Left lung (tissue), 10 donors: ENCODE data around the gene PIM3. TPM values are rescaled to one million over a fixed set of nuclear protein-coding genes. Genes with fewer than 3 reads are reported as not detected.

Experiments
- ATAC-seq: fragments of 200-7000 bp; cut with Tn5 transposase; one replicate; pipeline ENCODE4 v1.9.1; 2020; ENCODE audit warnings: moderate library complexity
- DNase-seq, 4 donors: peaks; one replicate each; pipeline ENCODE4 v3.0.0-alpha.2; 2013 to 2020
- H3K27ac ChIP-seq, 2 donors: fragments of 200-600 bp; sonication (generic) in 1 of 2; one replicate each; pipeline versions ENCODE4 v1.5.0 to v1.8.0; 2020 to 2021
- H3K27me3 ChIP-seq, 2 donors: fragments of 200-600 bp; sonication (generic) in 1 of 2; one replicate each; pipeline versions ENCODE4 v1.5.0 to v1.8.0; 2020 to 2021
- H3K36me3 ChIP-seq, 2 donors: fragments of 200-600 bp; sonication (generic) in 1 of 2; one replicate each; pipeline versions ENCODE4 v1.5.0 to v1.8.0; 2020 to 2021
- H3K4me1 ChIP-seq, 2 donors: fragments of 200-600 bp; one replicate each; pipeline ENCODE4 v1.8.0; 2021
- H3K4me3 ChIP-seq, 2 donors: fragments of 200-600 bp; sonication (generic) in 1 of 2; one replicate each; pipeline versions ENCODE4 v1.5.0 to v1.8.0; 2020 to 2021; ENCODE audit warnings: mild to moderate bottlenecking in 1 of 2
- H3K9me3 ChIP-seq, 2 donors: fragments of 200-600 bp; sonication (generic) in 1 of 2; one replicate each; pipeline versions ENCODE4 v1.5.0 to v1.8.0; 2020 to 2021
- intact Hi-C, 2 donors: fragments of 100-400 bp; cut with DNase I; formaldehyde crosslinking; loops; one replicate each; pipeline versions ENCODE4 v1.11.2 to v1.14.2; 2022
- polyA plus RNA-seq, 6 donors: library from polyadenylated mRNA; unstranded; fragments of 120-200 nt; gene quantifications; one replicate each; pipeline ENCODE4 v1.2.1, GENCODE V29; 2013; ENCODE audit not compliant: insufficient read length in 6 of 6
- total RNA-seq, 2 donors: library from RNA; stranded (reverse); fragmentation: NEBNext Ultra II Directional; extraction: Animal tissue kit (Norgen Biotek cat#: 25700); gene quantifications; one replicate each; pipeline ENCODE4 v1.2.1, GENCODE V29; 2021
- TF ChIP-seq, protein P1 (sequence below), 2 donors: fragments of 200-600 bp; sonication (generic) in 1 of 2; IDR thresholded peaks; one replicate each; pipeline versions ENCODE4 v1.5.0 to v1.8.0; 2021; ENCODE audit warnings: antibody characterized with exemption in 2 of 2
- donor health status: DM: no; HTN: yes; CAD: no.
- donor health status: DM: no; HTN: no; CAD: no.

Gene PIM3
- total and polyA plus RNA-seq, 8 donors: 21.3 to 129 (median 32.1) TPM

DNA sequence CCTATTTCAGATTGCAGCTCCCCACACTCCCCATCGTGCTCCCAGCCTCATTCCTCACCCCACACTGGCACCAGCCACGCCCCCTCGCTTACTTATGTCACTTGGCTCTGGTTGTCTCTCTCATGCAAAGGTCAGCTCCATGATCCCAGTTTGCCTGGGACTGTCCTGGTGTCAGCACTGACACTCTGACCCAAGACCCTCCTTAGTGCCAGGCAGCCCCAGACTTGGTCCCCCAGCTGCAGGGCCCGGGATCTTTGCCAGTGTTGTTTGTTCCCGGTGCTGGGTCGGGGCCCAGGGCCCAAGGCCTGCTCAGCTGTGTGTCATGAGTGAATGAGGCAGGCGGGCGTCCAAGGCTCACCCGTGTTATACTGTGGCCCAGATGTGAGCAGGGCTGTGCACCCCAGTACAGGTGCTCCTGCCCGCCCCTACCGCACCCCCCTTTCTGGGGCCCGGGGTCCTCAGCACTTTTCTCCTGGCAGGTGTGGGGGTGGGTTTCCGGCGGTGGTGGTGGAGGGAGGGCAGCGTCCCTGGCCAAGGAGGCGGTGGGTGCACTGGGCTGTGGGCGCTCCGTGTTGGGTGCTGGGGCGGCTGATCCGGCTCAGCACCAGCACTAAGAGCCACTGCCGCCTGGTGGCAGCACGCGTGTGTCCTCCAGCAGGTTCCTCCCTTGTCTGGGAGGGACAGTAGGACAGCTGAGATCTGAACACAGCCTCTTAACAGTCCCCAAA is 32.5 kb downstream of the PIM3 start:
- DNase-seq: peak in 2 of 4 donors; percentile 69 to 93

DNA sequence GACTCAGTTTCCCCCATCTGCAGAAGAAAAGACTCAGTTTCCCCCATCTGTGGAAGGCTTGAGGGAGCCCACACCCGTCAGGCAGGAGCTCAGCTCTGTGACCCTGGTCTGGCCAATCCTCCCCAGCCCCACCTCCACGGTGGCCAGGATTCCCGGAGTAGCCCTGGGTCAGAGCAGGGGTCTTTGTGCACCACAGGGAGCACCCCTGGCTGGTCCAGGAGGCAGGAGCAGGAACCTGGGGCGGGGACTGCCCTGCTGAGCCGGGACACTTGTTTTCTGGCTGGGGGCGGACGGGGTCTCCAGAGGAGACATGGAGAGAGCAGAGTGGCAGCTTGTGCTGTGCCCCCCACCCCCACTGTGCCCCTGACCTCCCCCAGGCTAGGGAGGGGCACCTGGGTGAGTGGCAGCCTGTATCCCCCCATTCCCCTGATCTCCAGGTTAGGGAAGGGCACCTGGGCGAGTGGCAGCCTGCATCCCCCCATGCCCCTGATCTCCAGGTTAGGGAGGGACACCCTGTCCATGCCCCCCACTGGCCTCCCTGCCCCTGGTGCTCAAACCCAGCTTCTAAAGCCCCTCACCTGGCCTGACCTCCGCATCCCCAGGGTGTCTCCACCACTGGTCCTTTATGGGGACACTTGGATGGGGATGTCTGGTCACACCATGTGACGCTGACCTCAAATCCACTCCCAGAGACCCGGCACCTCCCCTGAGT is 33.2 kb downstream of the PIM3 start:
- TF ChIP-seq, protein P1, sequence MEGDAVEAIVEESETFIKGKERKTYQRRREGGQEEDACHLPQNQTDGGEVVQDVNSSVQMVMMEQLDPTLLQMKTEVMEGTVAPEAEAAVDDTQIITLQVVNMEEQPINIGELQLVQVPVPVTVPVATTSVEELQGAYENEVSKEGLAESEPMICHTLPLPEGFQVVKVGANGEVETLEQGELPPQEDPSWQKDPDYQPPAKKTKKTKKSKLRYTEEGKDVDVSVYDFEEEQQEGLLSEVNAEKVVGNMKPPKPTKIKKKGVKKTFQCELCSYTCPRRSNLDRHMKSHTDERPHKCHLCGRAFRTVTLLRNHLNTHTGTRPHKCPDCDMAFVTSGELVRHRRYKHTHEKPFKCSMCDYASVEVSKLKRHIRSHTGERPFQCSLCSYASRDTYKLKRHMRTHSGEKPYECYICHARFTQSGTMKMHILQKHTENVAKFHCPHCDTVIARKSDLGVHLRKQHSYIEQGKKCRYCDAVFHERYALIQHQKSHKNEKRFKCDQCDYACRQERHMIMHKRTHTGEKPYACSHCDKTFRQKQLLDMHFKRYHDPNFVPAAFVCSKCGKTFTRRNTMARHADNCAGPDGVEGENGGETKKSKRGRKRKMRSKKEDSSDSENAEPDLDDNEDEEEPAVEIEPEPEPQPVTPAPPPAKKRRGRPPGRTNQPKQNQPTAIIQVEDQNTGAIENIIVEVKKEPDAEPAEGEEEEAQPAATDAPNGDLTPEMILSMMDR (IDR thresholded peaks at IDR 0.05): no peak
- Histone ChIP-seq H3K27me3 (no peaks in the 10 kb centered on the region), H3K9me3 (peaks cover 0 to 10% of the 10 kb centered on the region in 2 donors), H3K4me3 (no peak overlapping the region), H3K36me3 (no peaks in the 10 kb centered on the region), H3K4me1 (peaks cover 0 to 9% of the 10 kb centered on the region in 2 donors), H3K27ac (no peak overlapping the region)
- ATAC-seq (no peak), DNase-seq (peak in 1 of 4 donors; percentile 64)
- intact Hi-C loops: no loop called here

More for the DNA sequence above, 32.5 kb downstream of the PIM3 start:
- H3K36me3 ChIP-seq: no peaks in the 10 kb centered on the region
- peaks cover 0 to 8% of the 10 kb centered on the region in 2 donors for H3K4me1 ChIP-seq
- no peak overlapping the region for H3K27ac ChIP-seq
- TF ChIP-seq, protein P1 (IDR thresholded peaks at IDR 0.05): peak; percentile 63 to 88
- no peaks in the 10 kb centered on the region for H3K27me3 ChIP-seq
- H3K4me3 ChIP-seq: no peak overlapping the region
- intact Hi-C loops: no loop called here
- peaks cover 0 to 10% of the 10 kb centered on the region in 2 donors for H3K9me3 ChIP-seq
- ATAC-seq: peak; percentile 93

DNA sequence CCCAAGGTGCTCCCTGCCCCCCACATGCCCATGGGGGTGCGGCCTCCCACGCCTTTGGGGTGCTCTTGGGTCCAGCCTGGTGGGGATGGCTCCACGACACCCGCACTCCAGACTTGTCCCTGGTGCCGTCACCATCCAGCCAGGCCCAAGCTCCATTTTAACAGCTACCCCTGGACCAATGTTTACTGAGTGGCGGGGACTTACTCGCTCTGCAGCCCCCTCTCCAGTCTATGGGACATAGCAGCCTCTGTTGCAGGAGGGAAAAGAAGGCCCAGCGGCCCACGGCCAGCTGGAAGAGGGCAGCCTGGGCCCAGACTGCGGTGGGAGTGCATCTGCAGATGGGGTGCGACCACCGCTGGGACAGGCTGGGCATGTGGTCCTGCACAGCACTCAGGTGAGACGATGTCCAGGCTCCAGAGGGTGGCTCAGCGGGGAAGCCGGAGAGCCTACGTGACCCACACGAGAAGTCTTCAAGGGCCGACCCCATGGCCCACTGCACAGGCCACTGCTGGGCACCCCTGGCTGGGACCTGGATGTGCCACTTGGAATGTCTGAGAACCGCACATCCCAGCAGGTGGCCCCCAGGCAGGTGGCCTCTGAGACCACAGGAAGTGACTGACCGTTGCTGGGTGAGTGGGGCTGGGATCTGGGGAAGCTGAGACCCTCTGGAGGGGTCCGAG is 33.9 kb downstream of the PIM3 start:
- peaks cover 0 to 10% of the 10 kb centered on the region in 2 donors for H3K9me3 ChIP-seq
- ATAC-seq (no peak), DNase-seq (peak in 1 of 4 donors; percentile 74)
- H3K36me3 ChIP-seq: no peaks in the 10 kb centered on the region
- no peak overlapping the region for H3K4me3 ChIP-seq
- H3K4me1 ChIP-seq: peaks cover 0 to 16% of the 10 kb centered on the region in 2 donors
- intact Hi-C loops: no loop called here
- no peaks in the 10 kb centered on the region for H3K27me3 ChIP-seq
- no peak overlapping the region for H3K27ac ChIP-seq
- TF ChIP-seq, protein P1 (IDR thresholded peaks at IDR 0.05): no peak

DNA sequence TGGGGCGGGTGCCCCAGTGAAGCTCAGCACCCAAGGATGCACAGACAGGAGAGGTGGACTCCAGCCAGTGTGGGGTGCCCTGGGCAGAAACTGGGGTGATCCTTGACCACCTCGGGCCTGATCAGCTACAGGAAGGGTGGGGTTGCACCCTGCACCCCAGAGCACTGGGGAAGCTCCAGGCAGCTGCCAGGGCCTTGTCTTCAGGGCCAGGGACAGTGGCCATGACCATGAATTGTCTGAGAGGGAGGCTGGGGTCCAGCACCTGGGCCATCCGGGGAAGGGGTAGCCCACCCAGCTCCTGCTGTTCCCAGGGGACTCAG is 34.4 kb downstream of the PIM3 start:
- TF ChIP-seq, protein P1 (IDR thresholded peaks at IDR 0.05): no peak

More for the DNA sequence above, 34.4 kb downstream of the PIM3 start:
- intact Hi-C loops: no loop called here
- peaks cover 0 to 10% of the 10 kb centered on the region in 2 donors for H3K9me3 ChIP-seq
- no peak for DNase-seq
- H3K4me1 ChIP-seq: peaks cover 0 to 21% of the 10 kb centered on the region in 2 donors
- no peak for ATAC-seq
- H3K27me3 ChIP-seq: peaks cover 3 to 4% of the 10 kb centered on the region in 2 donors
- H3K27ac ChIP-seq: no peak overlapping the region
- no peak overlapping the region for H3K4me3 ChIP-seq
- H3K36me3 ChIP-seq: no peaks in the 10 kb centered on the region
